GM18951 (cell line): ENCODE data around the gene TMEM147.

Source experiments
- POLR2A ChIP-seq: IDR thresholded peaks from 4 replicates; pipeline ENCODE4 v1.6.1; 2011; ENCODE audit warnings: mild to moderate bottlenecking; ENCODE audit not compliant: insufficient read length, insufficient read depth; ENCODE audit errors: extremely low read depth
- in situ Hi-C: fragments of 300-500 bp; cut with MboI; formaldehyde crosslinking; loops from one replicate; pipeline ENCODE4 v1.12.0; 2022; ENCODE audit warnings: low sequenced_read_pairs, mixed read lengths, inconsistent platforms; ENCODE audit not compliant: unreplicated experiment

TMEM147 gene

DNA sequence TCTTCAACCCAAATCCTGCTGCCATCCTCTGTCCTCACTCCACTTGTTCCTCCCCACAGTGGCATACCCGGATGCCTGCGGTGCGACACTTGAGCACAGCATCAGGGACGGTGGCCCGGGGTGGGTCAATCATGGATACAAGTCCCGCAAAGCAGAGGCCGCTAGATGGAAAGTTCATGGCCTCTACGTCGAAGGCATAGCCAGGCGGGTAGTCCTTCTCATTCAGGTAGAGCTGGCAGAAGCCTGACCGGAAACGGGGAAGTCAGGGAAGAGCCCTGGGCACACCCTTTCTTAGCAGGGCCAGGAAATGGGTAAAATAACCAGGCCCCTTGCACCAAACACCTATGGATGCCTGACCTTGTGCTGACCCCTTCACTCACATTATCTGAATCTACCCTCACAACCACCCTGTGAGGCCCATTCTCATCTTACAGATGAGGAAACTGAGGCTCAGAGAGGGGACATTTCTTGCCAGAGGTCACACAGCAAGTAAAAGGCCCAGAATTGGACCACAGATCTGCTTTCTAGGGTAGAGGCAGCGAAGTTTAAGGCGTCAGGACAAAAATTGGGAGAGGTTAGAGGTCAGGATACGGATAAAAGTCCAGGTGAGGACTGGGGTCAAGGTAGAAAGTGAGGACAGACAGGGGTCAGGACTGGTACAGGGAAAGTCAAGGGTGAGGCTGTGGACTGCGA lies 11.6 kb downstream of the TMEM147 start:
- in situ Hi-C loops = no loop called here
- TF ChIP-seq POLR2A = no peak

DNA sequence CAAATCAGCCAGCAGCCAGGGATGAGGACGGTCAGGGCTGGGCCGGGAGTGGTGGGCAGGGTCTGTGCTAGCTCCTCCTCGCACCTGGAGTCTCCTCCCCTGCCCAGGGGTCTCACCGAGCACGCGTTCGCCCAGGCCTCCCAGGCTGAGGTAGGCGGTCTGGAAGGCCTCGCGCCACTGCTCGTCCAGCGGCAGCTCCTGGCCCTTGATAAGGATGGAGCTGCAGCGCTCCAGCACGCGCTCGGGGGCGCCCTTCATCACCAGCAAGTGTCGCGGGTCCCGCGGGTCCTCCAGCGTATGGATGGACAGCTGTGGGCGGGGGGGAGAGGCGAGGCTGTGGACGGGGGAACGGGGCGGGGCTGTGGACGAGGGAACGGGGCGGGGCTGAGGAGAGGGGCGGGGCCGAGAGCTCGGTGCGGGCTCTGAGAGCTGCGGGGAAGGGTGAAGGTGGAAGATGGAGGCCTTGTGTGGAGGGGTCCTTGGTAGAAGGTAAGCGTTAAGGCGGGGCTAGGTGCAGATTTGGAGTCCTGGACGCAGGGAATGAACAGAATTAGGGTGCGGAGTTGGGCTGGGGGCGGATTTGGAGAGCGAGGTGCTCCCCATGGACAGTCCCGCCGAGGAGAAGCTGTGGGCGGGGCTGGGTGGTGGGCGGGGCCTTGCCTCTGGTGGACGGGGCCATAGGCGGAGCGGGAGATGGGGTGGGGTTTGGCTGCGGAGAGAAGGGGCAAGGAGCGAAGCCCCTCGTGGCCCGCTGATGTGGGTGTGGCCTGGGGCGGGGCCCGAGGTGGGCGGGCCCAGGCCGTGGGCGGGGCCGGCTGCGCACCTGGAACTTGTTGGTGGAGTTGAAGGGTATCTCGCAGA lies 12.3 kb downstream of the TMEM147 start:
- in situ Hi-C loops = no loop called here
- no peak for TF ChIP-seq POLR2A

DNA sequence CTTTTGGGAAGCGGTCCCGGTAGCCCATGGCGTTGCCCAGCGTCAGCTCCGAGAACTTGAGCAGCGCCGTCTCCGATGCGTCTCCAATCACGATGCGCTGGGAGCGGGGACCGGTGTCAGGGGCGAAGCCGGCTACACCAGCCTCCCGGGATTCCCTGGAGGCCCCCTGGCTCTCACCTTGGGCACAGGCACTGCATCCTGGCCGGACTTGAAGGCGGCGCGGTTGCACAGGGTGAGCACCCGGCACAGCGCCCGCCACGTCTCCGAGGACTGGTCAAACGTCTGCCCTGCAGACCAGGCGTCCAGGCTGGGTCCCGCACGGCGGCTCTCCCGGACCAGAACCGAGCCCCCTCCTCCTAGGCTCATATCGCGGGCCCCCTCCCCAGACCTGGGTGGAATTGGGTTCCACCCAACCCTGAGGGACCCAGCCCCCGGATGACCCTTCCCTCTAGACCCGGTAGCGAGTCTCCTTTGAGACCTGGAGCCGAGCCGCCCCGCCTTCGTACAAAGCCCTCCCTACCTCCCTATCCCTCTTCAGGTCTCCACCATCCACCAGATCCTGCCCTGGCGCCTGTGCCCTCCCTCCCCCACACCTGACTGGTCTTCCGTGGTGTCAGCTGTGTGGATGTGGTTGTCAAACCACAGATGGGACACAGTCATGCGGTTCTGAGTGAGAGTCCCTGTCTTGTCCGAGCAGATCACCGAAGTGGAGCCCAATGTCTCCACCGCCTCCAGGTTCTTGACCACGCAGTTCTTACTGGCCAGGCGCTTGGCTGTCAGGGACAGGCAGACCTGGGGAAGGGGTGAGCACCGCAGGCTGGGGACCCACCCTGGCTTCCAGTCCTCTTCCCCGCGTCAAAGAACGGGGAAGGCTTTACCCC lies 13.2 kb downstream of the TMEM147 start:
- TF ChIP-seq POLR2A = no peak
- in situ Hi-C loops = no loop called here

DNA sequence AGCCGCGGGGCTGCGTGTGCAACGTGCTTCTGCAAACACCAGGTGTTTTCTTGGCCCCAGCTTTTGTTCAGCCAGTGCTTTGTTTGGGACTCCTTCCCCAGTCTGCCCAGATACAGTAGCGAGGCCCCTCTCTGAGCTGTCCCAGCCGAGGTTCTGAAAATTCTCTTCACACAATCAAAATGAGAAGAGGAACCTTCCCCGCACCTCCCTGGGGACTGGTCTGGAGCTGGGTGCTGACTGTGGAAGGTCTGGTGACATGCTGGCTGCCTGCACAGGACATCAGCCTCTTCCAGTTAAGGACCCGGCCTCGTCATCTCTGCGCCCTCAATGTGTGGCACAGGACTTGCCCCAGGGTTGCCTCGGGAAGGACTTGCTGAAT lies 13.8 kb downstream of the TMEM147 start:
- in situ Hi-C loops = no loop called here
- no peak for TF ChIP-seq POLR2A

DNA sequence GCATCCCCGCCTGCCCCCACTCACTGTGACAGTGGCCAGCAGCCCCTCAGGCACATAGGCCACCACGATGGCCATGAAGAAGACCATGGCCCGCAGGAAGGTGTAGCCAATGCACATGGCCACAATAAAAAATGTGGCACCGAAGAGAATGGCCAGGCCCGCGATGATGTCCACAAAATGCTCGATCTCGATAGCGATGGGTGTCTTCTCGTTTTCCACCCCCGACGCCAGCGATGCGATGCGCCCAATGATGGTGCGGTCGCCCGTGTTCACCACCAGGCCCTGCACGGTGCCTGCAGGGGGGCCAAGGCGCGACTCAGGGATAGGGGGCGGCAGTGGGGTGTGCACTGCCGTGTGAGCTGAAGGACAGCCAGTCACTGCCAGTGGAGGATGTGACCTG lies 14.4 kb downstream of the TMEM147 start:
- in situ Hi-C loops = no loop called here
- TF ChIP-seq POLR2A = no peak

DNA sequence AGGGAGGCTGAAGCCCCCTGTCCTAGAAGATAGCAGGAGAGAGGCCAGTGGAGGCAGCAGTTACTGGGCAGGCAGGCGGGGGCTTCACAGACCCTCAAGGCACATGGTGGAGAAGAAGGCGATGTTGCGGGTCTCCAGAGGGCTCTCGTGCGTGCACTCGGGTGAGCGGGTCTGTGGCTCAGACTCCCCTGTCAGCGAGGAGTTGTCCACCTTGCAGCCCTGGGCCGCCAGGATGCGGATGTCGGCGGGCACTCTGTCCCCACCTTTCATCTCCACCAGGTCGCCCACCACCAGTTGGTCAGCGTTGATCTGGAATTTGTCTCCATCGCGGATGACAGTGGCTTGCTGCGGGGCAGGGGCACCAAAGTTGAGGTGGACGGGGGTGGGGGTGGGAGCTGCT lies 14.8 kb downstream of the TMEM147 start:
- in situ Hi-C loops = no loop called here
- no peak for TF ChIP-seq POLR2A

DNA sequence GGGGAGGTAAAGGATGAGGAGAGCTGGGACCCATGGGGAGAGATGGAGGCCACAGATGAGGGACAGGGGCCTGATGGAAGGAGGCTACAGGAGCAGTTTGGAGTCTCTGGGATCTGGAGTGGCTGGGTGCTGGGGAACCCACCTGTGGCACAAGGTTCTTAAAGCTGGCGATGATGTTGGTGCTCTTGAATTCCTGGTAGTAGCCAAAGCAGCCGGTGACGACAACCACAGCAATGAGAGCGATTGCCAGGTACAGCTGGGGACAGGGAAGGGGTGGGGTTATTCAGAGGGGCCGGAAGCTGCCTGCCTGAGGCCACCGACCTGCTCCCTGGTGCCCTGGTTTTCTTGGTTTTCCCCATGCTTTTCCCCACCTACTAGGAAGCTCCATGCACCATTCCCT lies 15.3 kb downstream of the TMEM147 start:
- no peak for TF ChIP-seq POLR2A
- in situ Hi-C loops = no loop called here

DNA sequence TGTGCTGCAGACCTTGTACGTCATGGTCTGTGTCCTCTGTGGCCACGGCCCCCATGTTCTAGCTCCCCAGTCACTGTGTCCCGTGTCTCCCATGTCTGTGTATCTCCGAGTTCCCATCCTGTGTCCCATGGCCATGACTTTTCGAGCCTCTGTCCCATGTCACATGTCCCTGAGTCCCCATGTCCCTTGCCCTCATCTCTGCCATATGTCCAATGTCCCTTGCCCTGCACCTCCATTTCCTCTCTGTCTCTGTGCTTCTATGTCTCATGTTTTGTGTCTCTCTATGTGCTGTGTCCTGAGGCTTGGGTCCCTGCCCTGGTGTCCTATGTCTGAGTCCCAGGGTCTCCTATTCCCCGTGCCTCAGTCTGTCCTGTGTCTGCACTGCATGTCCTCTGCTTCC lies 16.0 kb downstream of the TMEM147 start:
- in situ Hi-C loops = no loop called here
- TF ChIP-seq POLR2A = no peak

DNA sequence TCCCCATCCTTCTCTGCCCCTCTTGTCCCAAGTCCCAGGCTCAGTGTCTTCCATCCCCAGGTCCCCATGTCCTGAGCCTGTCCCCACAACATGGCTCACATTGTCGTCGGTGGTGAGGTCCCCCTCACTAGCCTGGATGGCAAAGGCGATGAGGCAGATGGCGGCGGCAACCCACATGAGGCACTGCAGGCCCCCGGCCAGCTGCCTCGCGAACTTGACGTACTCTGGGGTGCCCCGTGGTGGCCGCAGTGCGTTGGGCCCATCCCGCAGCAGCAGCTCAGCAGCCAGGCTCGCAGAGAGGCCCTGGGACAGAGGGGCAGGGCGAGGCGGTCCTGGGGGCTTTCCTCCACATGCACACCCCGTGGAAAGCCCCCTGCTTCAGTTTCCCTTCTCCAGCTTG lies 16.9 kb downstream of the TMEM147 start:
- TF ChIP-seq POLR2A = no peak
- in situ Hi-C loops = no loop called here

DNA sequence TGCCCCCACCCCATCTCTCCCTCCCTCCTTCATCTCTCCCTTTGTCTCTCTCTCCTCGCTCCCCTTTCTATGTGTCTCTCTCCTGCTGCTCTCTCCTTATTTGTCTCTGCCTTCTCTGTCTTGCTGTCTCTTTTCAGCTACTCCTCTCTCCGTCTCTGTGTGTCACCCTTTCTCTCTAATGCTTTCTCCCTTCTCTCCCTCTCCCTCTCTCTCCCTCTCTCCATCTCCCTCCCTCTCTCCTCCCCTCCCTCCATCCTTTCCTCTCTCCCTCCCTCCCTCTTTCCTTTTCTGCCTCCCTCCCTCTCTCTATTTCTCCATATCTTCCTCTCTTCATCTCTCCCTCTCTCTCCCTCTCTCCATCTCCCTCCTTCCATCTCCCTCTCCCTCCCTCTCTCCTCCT lies 17.4 kb downstream of the TMEM147 start:
- in situ Hi-C loops = no loop called here
- TF ChIP-seq POLR2A = no peak

DNA sequence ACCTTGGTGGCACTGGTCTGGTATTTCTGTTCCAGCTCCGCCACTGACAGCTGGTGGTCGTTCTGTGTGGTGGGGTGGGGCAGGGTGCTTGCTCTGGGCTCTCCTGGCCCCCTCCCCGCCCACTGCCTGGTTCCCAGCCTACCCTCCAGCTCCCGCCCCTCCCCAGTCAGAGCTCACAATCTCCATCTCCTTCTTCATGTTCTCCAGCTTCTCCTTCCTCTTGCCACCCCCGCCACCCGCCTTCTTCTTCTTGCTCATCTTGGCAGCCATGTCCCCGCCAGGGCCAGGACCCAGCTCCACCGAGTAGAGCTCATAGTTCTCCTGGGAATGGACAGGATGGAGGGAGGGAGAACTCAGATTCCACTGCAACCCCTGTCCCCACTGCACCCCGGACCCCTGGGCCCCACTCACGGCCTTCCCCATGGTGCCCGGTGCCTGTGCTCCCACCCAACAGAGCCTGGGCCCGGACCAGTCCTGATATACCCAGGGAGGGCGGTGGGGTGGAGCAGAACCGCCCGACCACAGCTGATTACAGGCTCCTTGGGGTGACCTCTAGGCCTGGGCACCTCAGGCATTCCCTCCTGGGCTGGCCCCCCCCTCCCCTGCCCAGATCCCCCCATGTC lies 17.9 kb downstream of the TMEM147 start, which contains the start of gene ATP4A:
Gene ATP4A, minus strand, starts transcription at position 452 of the 623 bp plus-strand sequence. Its CDS starts 29 bp downstream, at position 423.
- in situ Hi-C loops = no loop called here
- no peak for TF ChIP-seq POLR2A

DNA sequence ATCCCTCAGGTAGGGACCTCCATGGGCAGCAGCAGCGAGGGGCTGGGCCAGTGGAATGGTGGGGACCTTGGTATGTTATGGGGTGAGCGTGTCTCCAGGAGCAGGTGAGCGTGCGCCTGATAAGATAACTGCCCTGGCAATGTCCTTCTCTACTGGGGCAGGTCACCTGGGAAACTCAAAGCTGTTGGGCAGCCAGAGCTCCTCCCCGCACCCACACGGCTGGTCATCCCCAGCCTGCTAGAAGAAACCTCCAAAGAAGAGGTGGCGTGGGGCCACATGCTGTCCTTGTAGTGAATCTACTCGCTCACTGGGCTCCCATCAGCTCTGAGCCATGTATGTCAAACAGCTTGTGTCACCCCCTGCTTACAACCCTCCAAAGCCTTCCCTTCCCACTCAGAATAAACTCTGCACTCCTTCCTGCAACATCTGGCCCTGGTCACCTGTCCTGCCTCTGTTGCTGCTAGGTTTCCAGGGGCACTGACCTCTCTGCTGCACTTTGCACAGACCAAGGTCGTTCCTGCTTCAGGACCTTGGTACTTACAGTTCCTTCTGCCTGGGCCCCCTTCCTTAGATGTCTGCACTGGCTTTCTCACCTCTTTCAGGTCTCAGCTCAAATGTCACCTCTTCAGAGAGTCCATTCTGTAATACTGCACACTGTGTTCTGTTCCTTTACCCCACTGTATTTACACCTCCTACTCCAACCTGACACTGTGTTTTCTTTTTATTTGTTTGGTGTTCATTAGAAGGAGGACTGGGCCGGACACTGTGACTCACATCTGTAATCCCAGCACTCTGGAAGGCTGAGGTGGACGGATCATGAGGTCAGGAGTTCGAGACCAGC lies 19.8 kb downstream of the TMEM147 start:
- TF ChIP-seq POLR2A = no peak
- in situ Hi-C loops = no loop called here
